Stimulated activated CD4-positive, alpha-beta T cell treated with anti-CD3 and anti-CD28 coated beads, Interleukin-1b, Interleukin-23, amount 100 ng/mL, for 4 hours (primary cell): ENCODE measurements around the gene NHLH1.

Source experiments
- DNase-seq, 2 donors: peaks; one replicate each; pipeline ENCODE4 v3.0.0-alpha.2; 2020; ENCODE audit warnings: low read depth in 2 of 2

NHLH1 gene

GRCh38 chr1:160366731-160367515, at the start of gene NHLH1:
TSS of gene NHLH1 (plus strand) at chr1:160367071. CDS start at chr1:160370732, 3,661 bp downstream.
- no peak for DNase-seq

- no peak for DNase-seq
Observed at GRCh38 chr1:160322831-160323230, 44.0 kb upstream of the NHLH1 start.

- DNase-seq = no peak
Observed at GRCh38 chr1:160325252-160325651, 41.6 kb upstream of the NHLH1 start.

GRCh38 chr1:160326418-160326817, 40.5 kb upstream of the NHLH1 start:
- DNase-seq = no peak

GRCh38 chr1:160328184-160328583, 38.7 kb upstream of the NHLH1 start:
- DNase-seq = no peak

- DNase-seq = no peak
Observed at GRCh38 chr1:160330119-160330518, 36.8 kb upstream of the NHLH1 start.

GRCh38 chr1:160332516-160332915, 34.4 kb upstream of the NHLH1 start:
- DNase-seq = no peak

- DNase-seq = no peak
Observed at GRCh38 chr1:160338580-160338979, 28.3 kb upstream of the NHLH1 start.

- DNase-seq = no peak
Observed at GRCh38 chr1:160340146-160340545, 26.7 kb upstream of the NHLH1 start.

- no peak for DNase-seq
Observed at GRCh38 chr1:160340866-160341265, 26.0 kb upstream of the NHLH1 start.

- DNase-seq = no peak
Observed at GRCh38 chr1:160342526-160342925, 24.3 kb upstream of the NHLH1 start.

GRCh38 chr1:160342953-160343869, 23.7 kb upstream of the NHLH1 start, which contains the start of the genes COPA and NCSTN:
TSS of gene COPA (minus strand) at chr1:160343250. CDS start at chr1:160343170, 80 bp downstream.
TSS of gene NCSTN (plus strand) at chr1:160343383. CDS start at chr1:160343397, 14 bp downstream.
- DNase-seq = peak; percentile 76 to 78

- DNase-seq = no peak
Observed at GRCh38 chr1:160344241-160344640, 22.6 kb upstream of the NHLH1 start.

- DNase-seq = no peak
Observed at GRCh38 chr1:160344936-160345335, 21.9 kb upstream of the NHLH1 start.

- DNase-seq = no peak
Observed at GRCh38 chr1:160346463-160346862, 20.4 kb upstream of the NHLH1 start.

GRCh38 chr1:160346958-160347357, 19.9 kb upstream of the NHLH1 start:
- no peak for DNase-seq

GRCh38 chr1:160351629-160352028, 15.2 kb upstream of the NHLH1 start:
- DNase-seq = no peak

- no peak for DNase-seq
Observed at GRCh38 chr1:160352555-160352954, 14.3 kb upstream of the NHLH1 start.

GRCh38 chr1:160353223-160353622, 13.6 kb upstream of the NHLH1 start:
- DNase-seq = no peak

- no peak for DNase-seq
Observed at GRCh38 chr1:160354388-160354985, 12.4 kb upstream of the NHLH1 start.

- no peak for DNase-seq
Observed at GRCh38 chr1:160357286-160358002, 9.4 kb upstream of the NHLH1 start.
